Small intestine (tissue), 7 donors: ENCODE data around the gene TBC1D30. TPM values are rescaled to one million over a fixed set of nuclear protein-coding genes. Genes with fewer than 3 reads are reported as not detected.

ENCODE experiments used
- DNase-seq, 2 donors: peaks; one replicate each; pipeline versions ENCODE4 v3.0.0 to v3.0.0-alpha.2; 2013
- FAIRE-seq: peaks from 2 replicates; lab custom pipeline; 2012; peaks lifted over from hg19 to GRCh38; lab: Jason Lieb, UNC
- H3K27ac ChIP-seq, 3 donors: one replicate each; pipeline ENCODE4 v1.5.1; 2013; ENCODE audit warnings: low read length in 2 of 3, mild to moderate bottlenecking in 2 of 3, control low read depth in 1 of 3, inconsistent platforms in 1 of 3, low read depth in 1 of 3, moderate library complexity in 1 of 3
- H3K27me3 ChIP-seq, 3 donors: one replicate each; pipeline ENCODE4 v1.6.1; 2013; ENCODE audit warnings: low read length in 3 of 3, inconsistent platforms in 1 of 3; ENCODE audit not compliant: control insufficient read depth in 3 of 3, insufficient read depth in 3 of 3
- H3K36me3 ChIP-seq, 3 donors: one replicate each; pipeline ENCODE4 v1.6.1; 2013; ENCODE audit warnings: low read length in 3 of 3, inconsistent platforms in 1 of 3, low read depth in 1 of 3, mild to moderate bottlenecking in 1 of 3, moderate library complexity in 1 of 3; ENCODE audit not compliant: control insufficient read depth in 3 of 3, insufficient read depth in 2 of 3
- H3K4me1 ChIP-seq, 3 donors: one replicate each; pipeline ENCODE4 v1.6.1; 2013; ENCODE audit warnings: low read length in 2 of 3, inconsistent platforms in 1 of 3, low read depth in 1 of 3, mild to moderate bottlenecking in 1 of 3, moderate library complexity in 1 of 3; ENCODE audit not compliant: control insufficient read depth in 3 of 3, insufficient read depth in 2 of 3
- H3K4me3 ChIP-seq, 3 donors: one replicate each; pipeline ENCODE4 v1.5.1; 2013; ENCODE audit warnings: low read length in 3 of 3, control low read depth in 1 of 3, inconsistent platforms in 1 of 3, low read depth in 1 of 3, mild to moderate bottlenecking in 1 of 3, moderate library complexity in 1 of 3
- H3K9me3 ChIP-seq, 2 donors: one replicate each; pipeline ENCODE4 v1.6.1; 2013; ENCODE audit warnings: low read depth in 1 of 2, low read length in 1 of 2; ENCODE audit not compliant: control insufficient read depth in 2 of 2, insufficient read depth in 1 of 2
- WGBS, 3 donors: extraction: QIAGEN DNeasy Blood & Tissue Kit; methylation state at CpG; one replicate each; pipeline ENCODE4 v1.1.7; 2013; 5-methylcytosine and 5-hydroxymethylcytosine counted together
- polyA plus RNA-seq, 4 donors: library from polyadenylated mRNA; stranded (reverse) in 3 of 4; unstranded in 1 of 4; fragments of 200-250 nt in 3 of 4; fragments of 120-200 nt in 1 of 4; gene quantifications; one replicate each; pipeline versions ENCODE4 v1.2.1 to v1.2.3, GENCODE V29; 2013
- donor health status: healthy with polysubstance abuse.
- donor health status: control.
- donor health status: control.
- donor health status: Bipolar disorder and iron deficiency.
- donor health status: healthy.

The TBC1D30 gene
- polyA plus RNA-seq, 4 donors = 2.2 to 16.3 (median 6.2) TPM

DNA sequence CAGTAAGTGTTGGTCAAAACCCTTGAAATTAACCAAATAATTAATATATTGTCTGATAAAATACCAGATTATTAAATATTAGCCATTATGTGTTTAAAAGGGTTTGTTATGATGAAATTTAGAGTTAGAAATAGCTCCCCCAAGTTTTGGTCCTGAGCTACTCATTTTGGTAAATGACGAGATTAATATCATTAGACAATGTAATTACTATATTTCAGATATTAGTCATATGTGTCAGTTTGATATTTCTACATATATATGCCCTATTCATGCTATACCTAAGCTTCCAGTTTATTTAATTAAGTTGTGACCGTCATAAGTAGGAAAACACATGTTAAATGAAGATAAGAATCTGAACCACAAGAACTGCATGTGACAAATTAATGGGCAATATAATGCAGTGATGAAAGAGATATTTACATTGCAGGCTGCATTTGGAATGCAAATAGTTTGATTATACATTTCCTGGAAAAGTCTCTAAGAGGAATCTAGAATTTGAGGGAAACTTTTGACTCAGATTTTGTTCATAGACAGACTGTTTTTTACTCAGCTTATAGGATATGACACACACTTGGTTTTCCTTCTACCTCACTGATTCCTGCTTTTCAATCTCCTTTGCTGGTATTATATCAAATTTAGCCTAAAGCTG, 70.5 kb downstream of the TBC1D30 start:
- Histone ChIP-seq H3K4me3 (no peak overlapping the region), H3K27me3 (peaks cover 0 to 1% (median 0%) of the 10 kb centered on the region in 3 donors), H3K9me3 (peaks cover 0 to 3% of the 10 kb centered on the region in 2 donors), H3K36me3 (no peaks in the 10 kb centered on the region), H3K27ac (no peak overlapping the region), H3K4me1 (peaks cover 0 to 1% (median 0%) of the 10 kb centered on the region in 3 donors)
- no peak for FAIRE-seq
- DNase-seq = no peak
- WGBS, 3 donors = 44 to 53% (median 48%) methylated on average over 2 of the region's 2 CpGs

DNA sequence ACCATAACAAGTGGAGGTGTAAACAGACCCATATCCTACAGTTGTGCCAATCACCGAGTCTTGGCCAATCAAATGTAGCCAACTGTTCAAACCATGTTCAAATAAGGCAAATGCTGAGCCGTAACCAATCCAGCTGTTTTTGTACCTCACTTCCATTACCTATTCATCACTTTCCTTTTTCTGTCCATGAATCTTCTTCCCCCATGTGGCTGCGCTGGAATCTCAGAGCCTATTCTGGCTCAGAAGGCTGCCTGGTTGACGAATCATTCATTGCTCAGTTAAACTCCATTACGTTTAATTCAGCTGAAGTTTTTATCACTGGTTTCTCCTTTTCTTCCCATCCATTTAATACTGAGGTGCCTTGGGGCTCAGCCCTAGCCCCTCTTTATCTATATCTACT, 71.1 kb downstream of the TBC1D30 start:
- WGBS, 3 donors = 89 to 96% (median 90%) methylated on average over 5 of the region's 5 CpGs

DNA sequence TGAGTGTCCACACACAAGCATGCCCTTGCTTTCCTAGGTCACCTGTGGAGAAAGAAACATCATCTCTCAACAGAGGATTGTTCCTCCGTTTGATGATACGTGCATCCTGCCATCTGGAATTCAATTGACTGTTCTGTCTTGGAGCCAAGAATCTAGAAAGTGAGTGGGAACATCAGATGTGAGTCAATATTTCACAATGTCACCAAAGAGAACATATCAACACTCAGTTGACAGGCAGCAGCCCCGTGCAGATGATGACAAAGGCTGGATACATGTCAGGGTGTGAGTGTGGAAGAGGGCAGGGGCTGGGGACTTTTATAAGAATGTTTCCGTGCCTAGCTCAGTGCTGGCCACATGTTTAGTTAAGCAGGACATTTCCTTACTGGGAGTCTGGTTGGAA, 76.1 kb downstream of the TBC1D30 start:
- Histone ChIP-seq H3K4me1 (no peaks in the 10 kb centered on the region), H3K9me3 (peaks cover 0 to 3% of the 10 kb centered on the region in 2 donors), H3K4me3 (no peak overlapping the region), H3K36me3 (no peaks in the 10 kb centered on the region), H3K27me3 (no peaks in the 10 kb centered on the region), H3K27ac (no peak overlapping the region)
- DNase-seq (no peak), FAIRE-seq (no peak)
- 61 to 77% (median 68%) methylated on average over 4 of the region's 4 CpGs for WGBS, 3 donors

More for the DNA sequence above, 71.1 kb downstream of the TBC1D30 start:
- Histone ChIP-seq H3K9me3 (peaks cover 0 to 3% of the 10 kb centered on the region in 2 donors), H3K4me3 (no peak overlapping the region), H3K36me3 (no peaks in the 10 kb centered on the region), H3K27ac (no peak overlapping the region), H3K27me3 (peaks cover 0 to 1% (median 0%) of the 10 kb centered on the region in 3 donors), H3K4me1 (no peaks in the 10 kb centered on the region)
- DNase-seq = no peak
- FAIRE-seq = no peak

DNA sequence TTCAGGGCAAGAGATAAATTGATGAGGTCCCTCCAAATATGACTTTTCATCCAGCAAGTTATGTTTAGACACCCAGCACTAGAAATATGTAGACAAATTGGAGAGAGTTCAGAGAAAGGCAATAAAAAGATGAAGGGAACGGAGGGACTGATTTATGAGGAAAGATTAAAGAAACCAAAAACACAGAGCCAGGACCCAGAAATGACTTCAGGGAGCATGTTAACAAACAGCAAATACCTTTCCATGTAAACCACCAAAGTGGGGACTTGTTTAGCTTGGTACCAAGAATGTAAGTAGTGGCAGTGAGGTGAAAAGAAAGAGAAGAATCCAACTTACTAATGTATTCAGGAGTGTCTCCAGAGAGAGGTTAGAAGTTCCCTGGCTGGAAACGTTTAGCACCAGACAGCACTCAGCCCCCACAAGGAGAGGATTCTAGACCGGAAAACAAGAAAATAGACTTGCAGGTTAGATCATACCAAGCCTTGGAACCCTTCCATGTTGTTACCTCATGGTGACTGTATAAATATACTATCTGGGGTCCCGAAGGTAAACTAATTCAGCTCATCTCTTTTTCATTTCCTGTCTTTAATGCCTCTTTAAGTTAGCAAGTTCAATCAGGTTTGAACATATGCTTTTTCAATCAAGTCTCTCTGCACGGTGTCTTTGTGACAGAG, 79.2 kb downstream of the TBC1D30 start:
- no peak for DNase-seq
- H3K27me3 ChIP-seq = no peaks in the 10 kb centered on the region
- no peak for FAIRE-seq
- no peak overlapping the region for H3K4me3 ChIP-seq
- no peak overlapping the region for H3K27ac ChIP-seq
- H3K9me3 ChIP-seq = peaks cover 0 to 3% of the 10 kb centered on the region in 2 donors
- WGBS, 3 donors = 78 to 83% (median 80%) methylated on average over 5 of the region's 5 CpGs
- H3K4me1 ChIP-seq = no peaks in the 10 kb centered on the region
- no peaks in the 10 kb centered on the region for H3K36me3 ChIP-seq

DNA sequence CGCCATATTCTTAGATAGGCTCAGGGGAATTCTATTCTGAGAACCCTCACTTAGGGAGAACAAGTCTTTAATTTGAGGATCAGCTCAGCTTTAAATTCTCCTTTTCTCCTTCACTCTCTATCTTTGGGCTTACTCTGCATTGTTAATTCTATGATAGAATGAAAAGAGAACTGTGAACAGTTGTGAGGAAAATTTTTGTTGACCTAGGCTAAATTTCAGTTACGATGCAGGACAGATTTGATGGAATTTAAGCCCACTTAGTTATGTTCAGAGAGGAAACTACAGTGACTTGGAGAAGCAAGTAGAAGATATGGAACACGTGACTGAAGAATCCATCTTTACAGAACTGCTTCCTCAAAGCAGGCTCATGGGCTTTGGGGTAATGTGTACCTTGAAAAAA, 82.7 kb downstream of the TBC1D30 start:
- WGBS, 3 donors = 92 to 98% (median 94%) methylated on average over 3 of the region's 3 CpGs
- Histone ChIP-seq H3K4me1 (peaks cover 0 to 12% (median 0%) of the 10 kb centered on the region in 3 donors), H3K4me3 (no peak overlapping the region), H3K27me3 (no peaks in the 10 kb centered on the region), H3K27ac (no peak overlapping the region), H3K36me3 (no peaks in the 10 kb centered on the region), H3K9me3 (no peaks in the 10 kb centered on the region)
- no peak for FAIRE-seq
- DNase-seq = no peak

DNA sequence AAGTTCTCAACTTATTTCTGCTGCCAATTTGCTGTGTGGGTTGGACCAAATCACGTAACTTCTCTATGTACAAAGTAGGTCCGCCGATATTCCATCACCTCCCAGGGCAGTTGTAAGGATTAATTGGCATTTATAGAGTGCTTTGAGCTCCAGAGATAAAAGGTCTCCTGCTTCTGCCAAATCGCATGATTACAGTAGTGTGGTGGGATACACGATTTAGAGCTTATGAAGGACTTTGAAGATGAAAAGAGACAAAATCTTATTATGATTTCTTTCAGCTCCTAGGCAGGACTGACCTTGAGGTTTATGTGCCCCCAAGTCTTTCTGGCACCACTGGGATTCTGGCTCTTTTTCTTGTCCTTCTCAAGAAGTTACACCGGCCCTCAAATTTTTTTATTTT, 84.7 kb downstream of the TBC1D30 start:
- WGBS, 3 donors = 89 to 92% (median 91%) methylated on average over 6 of the region's 6 CpGs
- Histone ChIP-seq H3K4me1 (peaks cover 0 to 12% (median 0%) of the 10 kb centered on the region in 3 donors), H3K27me3 (no peaks in the 10 kb centered on the region), H3K4me3 (no peak overlapping the region), H3K27ac (no peak overlapping the region), H3K36me3 (no peaks in the 10 kb centered on the region), H3K9me3 (no peaks in the 10 kb centered on the region)
- DNase-seq (no peak), FAIRE-seq (no peak)

DNA sequence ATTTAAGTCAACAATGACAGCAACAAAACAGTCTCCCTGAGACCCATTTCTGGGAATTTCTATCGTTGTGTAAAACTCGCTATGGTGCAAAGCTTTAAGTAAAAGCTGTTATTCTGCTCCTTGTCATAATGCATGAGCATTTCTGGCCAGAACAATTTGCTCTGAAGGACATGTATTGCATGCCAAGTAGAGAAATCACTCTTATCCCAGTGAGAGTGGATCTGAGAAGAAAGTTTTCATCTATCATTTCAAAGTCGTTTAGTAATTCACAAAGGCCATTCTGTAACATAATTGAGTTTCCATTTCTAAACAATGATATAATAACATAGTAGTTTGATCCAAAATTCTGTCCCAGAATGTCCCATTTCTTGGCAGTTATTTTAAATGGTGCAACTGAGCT, 86.6 kb downstream of the TBC1D30 start:
- no peak overlapping the region for H3K27ac ChIP-seq
- WGBS, 3 donors = 36 to 60% (median 48%) methylated on average over 3 of the region's 3 CpGs
- H3K9me3 ChIP-seq = no peaks in the 10 kb centered on the region
- H3K27me3 ChIP-seq = no peaks in the 10 kb centered on the region
- no peak for FAIRE-seq
- no peak for DNase-seq
- no peak overlapping the region for H3K4me3 ChIP-seq
- no peaks in the 10 kb centered on the region for H3K36me3 ChIP-seq
- peaks cover 0 to 12% (median 0%) of the 10 kb centered on the region in 3 donors for H3K4me1 ChIP-seq

DNA sequence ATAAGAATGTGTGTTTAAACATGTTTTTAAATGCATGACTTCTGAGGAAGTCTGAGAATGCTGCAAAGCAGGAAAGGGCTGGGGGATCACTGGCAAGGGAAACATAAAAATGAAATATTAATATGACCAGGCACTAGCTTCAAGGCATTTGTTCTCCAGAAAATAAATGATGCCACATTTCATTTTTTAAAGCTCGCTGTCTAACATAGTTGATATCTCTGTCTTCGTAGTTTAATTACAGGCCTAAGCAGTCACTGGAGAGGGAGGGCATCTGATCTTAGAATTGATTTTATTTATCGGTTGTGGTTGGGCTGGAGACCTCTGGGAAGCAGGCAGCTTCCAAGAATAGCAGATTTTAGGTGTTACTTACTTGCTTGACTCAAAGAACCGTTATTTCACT, 87.5 kb downstream of the TBC1D30 start:
- H3K27ac ChIP-seq = no peak overlapping the region
- H3K4me1 ChIP-seq = peaks cover 0 to 12% (median 0%) of the 10 kb centered on the region in 3 donors
- WGBS, 3 donors = 73 to 90% (median 80%) methylated on average over 4 of the region's 4 CpGs
- no peaks in the 10 kb centered on the region for H3K36me3 ChIP-seq
- H3K27me3 ChIP-seq = no peaks in the 10 kb centered on the region
- H3K9me3 ChIP-seq = no peaks in the 10 kb centered on the region
- DNase-seq (no peak), FAIRE-seq (no peak)
- no peak overlapping the region for H3K4me3 ChIP-seq
